Renal cortex interstitium (tissue), 11 donors: ENCODE measurements around the gene MAPRE3. TPM values are rescaled to one million over a fixed set of nuclear protein-coding genes. Genes with fewer than 3 reads are reported as not detected.

ENCODE experiments used
- DNase-seq, 11 donors: peaks; one replicate each; pipeline ENCODE4 v3.0.0-alpha.2; 2013; ENCODE audit warnings: low read depth in 9 of 11, low spot score in 4 of 11; ENCODE audit errors: extremely low read depth in 1 of 11
- polyA plus RNA-seq, 3 donors: library from polyadenylated mRNA; unstranded; fragments of 120-200 nt; gene quantifications; one replicate each; pipeline ENCODE4 v1.2.1, GENCODE V29; 2013; ENCODE audit not compliant: insufficient read length in 3 of 3

MAPRE3 gene
- polyA plus RNA-seq, 3 donors = 9.6 to 15.8 (median 12.6) TPM

- no peak for DNase-seq
These were observed 54.9 kb downstream of the MAPRE3 start for GRCh38 chr2:27025281-27025800.

DNA sequence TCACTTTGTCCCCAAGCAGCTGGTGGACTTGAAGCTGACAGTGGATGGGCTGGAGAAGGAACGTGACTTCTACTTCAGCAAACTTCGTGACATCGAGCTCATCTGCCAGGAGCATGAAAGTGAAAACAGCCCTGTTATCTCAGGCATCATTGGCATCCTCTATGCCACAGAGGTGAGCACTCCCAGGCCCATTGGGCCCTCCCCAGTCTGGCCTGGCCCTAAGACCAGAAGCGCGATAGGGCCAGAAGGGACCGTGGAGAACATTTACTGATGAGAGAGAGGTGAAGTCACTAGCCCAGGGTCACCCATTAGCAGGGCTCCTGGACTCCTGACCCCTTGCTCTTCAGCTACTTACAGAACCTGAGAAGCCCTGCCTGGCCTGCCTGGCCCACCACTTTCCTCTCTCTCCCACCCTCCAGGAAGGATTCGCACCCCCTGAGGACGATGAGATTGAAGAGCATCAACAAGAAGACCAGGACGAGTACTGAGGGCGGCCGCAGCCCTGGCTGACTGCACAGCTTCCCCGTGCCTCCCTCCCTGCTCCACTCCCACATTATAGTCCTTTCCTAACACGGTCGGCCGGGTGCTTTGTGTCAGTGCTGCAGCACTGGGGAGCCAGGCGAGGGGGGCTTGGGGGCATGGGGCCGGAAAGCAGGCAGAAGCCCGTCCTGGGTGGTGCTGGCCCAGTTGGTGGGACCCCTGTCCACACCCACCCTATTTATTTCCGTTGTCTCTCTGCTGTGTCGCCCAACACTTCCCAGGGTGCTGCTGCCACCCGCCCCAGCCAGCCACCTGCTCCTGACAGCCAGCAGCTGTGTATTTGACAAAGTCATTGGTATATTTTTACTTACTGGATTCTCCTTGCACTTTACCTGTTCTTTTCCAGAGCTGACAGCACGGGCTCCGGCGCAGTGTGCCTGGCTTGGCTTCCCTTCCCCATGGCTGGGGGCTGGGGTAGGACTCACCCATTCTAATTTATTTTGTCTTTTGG, 55.7 kb downstream of the MAPRE3 start:
- no peak for DNase-seq

DNA sequence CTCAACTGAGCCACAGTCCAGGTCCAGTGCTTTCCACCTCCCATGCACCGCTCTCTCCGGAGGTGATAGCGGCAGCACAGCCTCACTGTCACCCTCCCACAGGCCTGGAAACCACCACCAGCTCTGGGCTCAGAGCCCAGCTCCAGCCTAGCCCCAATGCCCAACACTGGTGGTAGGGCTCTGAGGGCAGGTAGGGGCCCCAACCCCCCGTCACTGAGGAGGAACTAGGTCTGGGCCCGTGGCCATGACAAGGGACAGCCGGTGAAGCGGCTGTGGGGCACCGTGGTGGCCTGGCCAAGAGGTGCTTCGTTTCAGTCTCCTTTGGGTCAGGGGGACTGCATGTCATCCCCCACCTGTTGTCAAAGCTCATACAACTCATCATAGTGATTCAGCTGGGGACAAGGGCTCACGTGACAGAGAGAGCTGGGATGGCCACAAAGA, 56.8 kb downstream of the MAPRE3 start:
- DNase-seq = no peak

- DNase-seq = no peak
These were observed 58.6 kb downstream of the MAPRE3 start for GRCh38 chr2:27029051-27029450.

GRCh38 chr2:27032495-27033252, 62.2 kb downstream of the MAPRE3 start, which contains the start of gene TMEM214:
Gene TMEM214, plus strand, starts transcription at chr2:27032965. Its CDS starts 51 bp downstream, at chr2:27033016.
- DNase-seq = peak in 9 of 11 donors; percentile 71 to 79 (median 75)

GRCh38 chr2:27033253-27033852, 62.9 kb downstream of the MAPRE3 start:
- no peak for DNase-seq

GRCh38 chr2:27038012-27038411, 67.6 kb downstream of the MAPRE3 start:
- DNase-seq = no peak

DNA sequence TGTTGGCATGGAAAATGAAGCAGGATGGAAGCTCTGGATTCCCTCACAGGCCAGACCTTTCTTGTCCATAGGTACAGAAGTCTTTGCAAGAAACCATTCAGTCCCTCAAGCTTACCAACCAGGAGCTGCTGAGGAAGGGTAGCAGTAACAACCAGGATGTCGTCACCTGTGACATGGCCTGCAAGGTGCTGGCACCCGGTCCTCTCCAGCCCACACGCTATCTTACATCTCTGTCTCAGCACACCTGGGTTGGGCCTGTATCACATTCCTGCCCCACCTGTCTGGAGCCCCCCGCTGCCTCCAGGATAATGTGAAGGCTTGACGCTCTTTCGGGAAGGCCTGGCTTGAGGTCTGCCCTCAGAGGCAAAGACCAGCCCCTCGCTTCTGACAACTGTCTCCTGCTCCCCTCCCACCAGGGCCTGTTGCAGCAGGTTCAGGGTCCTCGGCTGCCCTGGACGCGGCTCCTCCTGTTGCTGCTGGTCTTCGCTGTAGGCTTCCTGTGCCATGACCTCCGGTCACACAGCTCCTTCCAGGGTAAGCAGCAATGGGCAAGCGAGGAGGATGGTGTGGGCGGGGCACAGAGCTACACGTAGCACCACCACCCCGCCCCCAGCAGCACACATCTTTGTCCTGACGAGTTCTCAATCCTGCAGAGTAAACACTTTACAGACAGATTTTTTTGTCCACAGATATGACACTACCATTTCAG, 68.3 kb downstream of the MAPRE3 start:
- DNase-seq = no peak

GRCh38 chr2:27039426-27039825, 69.0 kb downstream of the MAPRE3 start:
- DNase-seq = no peak

DNA sequence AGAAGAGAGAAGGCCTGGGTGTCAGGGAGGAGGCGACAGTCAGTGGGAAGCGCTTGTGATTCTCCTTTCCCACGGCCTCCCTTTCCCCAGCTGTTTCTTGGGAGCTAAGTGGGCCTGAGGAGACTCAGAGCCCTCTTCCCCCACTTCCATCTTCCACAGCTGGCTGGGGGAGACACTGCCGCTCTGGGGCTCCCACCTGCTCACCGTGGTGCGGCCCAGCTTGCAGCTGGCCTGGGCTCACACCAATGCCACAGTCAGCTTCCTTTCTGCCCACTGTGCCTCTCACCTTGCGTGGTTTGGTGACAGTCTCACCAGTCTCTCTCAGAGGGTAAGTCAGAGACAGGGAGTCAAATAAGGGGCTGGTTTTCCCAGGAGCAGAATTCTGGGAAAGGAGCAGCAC, 69.4 kb downstream of the MAPRE3 start:
- DNase-seq = no peak

DNA sequence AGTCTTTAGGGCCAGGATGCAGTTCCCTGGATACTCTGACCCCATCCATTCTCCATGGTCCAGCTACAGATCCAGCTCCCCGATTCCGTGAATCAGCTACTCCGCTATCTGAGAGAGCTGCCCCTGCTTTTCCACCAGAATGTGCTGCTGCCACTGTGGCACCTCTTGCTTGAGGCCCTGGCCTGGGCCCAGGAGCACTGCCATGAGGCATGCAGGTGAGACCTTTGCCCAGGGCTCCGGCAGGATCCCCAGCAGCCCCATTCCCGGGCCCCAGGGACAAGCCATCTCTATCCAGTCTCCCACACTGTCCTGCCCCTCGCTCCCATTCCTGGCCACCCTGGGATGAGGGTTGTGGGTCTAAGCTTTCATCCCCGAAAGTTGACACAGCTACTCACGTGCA, 69.8 kb downstream of the MAPRE3 start:
- no peak for DNase-seq

GRCh38 chr2:27041752-27042151, 71.3 kb downstream of the MAPRE3 start:
- peak in 8 of 11 donors; percentile 54 to 80 (median 67) for DNase-seq

GRCh38 chr2:27042159-27042661, 71.8 kb downstream of the MAPRE3 start:
- no peak for DNase-seq

GRCh38 chr2:27042985-27043634, 72.7 kb downstream of the MAPRE3 start:
- no peak for DNase-seq

- peak in 1 of 11 donors; percentile 12 for DNase-seq
These were observed 79.2 kb downstream of the MAPRE3 start for GRCh38 chr2:27049422-27050280.

DNA sequence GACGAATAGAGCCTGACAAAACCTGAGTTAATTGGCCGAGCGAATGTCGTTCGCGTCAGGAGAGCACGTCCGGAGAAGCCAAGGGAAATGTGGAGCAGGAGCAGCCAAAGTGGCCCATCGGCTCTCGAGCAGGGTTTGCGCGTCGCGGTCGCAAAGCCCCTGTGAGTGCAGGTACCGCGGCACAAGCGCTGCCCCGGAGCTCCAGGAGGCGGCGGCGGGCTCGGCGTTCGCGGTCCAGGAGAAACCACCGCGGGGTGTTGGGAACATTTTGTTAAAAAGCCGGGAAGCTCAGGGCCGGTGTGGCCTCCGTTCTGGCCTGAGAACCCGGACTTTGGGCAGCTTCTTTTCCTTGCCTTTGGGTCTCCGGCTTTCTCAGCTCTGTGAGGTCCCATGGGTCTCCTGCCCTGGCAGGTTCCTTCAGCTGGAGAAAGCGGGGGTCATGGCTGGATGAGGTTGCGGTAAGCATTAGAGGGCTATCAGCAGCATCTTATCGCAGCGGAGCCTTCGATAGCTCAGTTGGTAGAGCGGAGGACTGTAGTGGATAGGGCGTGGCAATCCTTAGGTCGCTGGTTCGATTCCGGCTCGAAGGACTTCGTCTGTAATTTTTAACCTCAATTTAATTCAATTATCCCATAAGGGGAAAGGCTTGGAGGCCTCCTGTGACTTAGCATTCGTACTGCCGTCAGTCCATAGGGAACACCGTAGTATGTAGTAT, 80.0 kb downstream of the MAPRE3 start:
- peak; percentile 91 to 98 (median 92) for DNase-seq
